Activated naive CD4-positive, alpha-beta T cell treated with anti-CD3 and anti-CD28 coated beads for 36 hours (primary cell): Measurements from ENCODE around the gene ZFYVE9. TPM values are rescaled to one million over a fixed set of nuclear protein-coding genes. Genes with fewer than 3 reads are reported as not detected.

Experiments used
- CTCF ChIA-PET: fragments of 350-600 bp; sonication (Branson Sonifier 250); formaldehyde crosslinking; loops from one replicate; lab custom pipeline; 2021; ENCODE audit warnings: antibody characterized with exemption; lab: Charles Lee
- DNase-seq: peaks from one replicate; pipeline ENCODE4 v3.0.0-alpha.2; 2020
- H3K27ac Mint-ChIP-seq: one replicate; pipeline ENCODE4 v1.8.0; 2021; ENCODE audit warnings: mild to moderate bottlenecking, mixed read lengths
- H3K27me3 Mint-ChIP-seq: one replicate; pipeline ENCODE4 v1.8.0; 2021; ENCODE audit warnings: low read depth, mixed read lengths
- H3K36me3 Mint-ChIP-seq: one replicate; pipeline ENCODE4 v1.8.0; 2021; ENCODE audit warnings: low read depth, mixed read lengths
- H3K4me1 Mint-ChIP-seq: one replicate; pipeline ENCODE4 v1.8.0; 2021; ENCODE audit warnings: low read depth, mixed read lengths
- H3K4me3 Mint-ChIP-seq: one replicate; pipeline ENCODE4 v1.8.0; 2021; ENCODE audit warnings: mild to moderate bottlenecking, moderate library complexity, mixed read lengths
- H3K9me3 Mint-ChIP-seq: one replicate; pipeline ENCODE4 v1.8.0; 2021; ENCODE audit warnings: mixed read lengths
- intact Hi-C: fragments of 100-400 bp; cut with micrococcal nuclease; formaldehyde crosslinking; loops from one replicate; pipeline ENCODE4 v1.15.1; 2023
- total RNA-seq, 2 experiments: library from RNA; stranded (reverse); gene quantifications; one replicate each; pipeline ENCODE4 v1.2.3, GENCODE V29; 2021

Gene ZFYVE9
- total RNA-seq, 2 experiments from 2014 or later, result 3.0 to 3.5 TPM

DNA sequence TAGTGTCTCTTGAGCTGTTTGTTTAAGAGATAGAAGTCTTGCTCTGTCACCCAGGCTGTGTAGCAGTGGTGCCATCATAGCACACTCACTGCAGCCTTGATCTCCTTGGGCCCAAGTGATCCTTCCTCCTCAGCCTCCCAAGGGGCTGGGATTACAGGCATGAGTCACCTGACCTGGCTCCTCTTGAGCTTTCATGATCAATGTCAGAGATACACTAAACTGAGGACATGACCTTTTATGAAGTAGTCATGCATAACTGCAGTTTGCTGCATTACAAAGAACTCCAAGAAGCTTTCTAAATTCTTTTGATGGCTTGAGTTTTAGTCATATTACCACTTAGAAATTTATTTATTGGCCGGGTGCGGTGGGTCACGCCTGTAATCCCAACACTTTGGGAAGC is 146.4 kb downstream of the ZFYVE9 start:
- no peaks in the 10 kb centered on the region for H3K4me1 Mint-ChIP-seq
- intact Hi-C loops, result no loop called here
- no peak for DNase-seq
- H3K4me3 Mint-ChIP-seq, result no peak overlapping the region
- CTCF ChIA-PET, result interaction anchor here (1.4 kb wide), 1 partner anchor 8 kb away, joined by 5 read pairs; no protein-coding TSS in a partner anchor
- no peaks in the 10 kb centered on the region for H3K9me3 Mint-ChIP-seq
- H3K27me3 Mint-ChIP-seq, result no peaks in the 10 kb centered on the region
- no peak overlapping the region for H3K27ac Mint-ChIP-seq
- peaks cover 2% of the 10 kb centered on the region for H3K36me3 Mint-ChIP-seq

DNA sequence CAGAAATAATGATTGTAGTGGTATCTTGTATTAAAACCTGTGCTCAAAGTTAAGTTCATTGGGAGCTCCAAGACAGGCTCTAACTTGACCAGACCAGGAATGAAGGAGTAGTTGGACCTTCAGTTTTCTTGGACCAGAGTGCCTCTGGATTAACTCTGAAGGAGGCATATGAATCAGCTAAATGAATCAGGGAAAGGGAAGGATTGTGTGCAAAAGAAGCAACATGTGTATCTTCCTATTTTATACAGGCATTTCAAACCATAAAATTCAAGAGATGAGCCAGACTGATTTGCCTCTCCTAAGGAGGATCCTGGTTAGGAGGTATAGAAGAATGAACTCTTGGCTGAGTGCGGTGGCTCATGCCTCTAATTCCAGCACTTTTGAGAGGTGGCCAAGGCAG is 152.7 kb downstream of the ZFYVE9 start:
- H3K27ac Mint-ChIP-seq, result no peak overlapping the region
- no peaks in the 10 kb centered on the region for H3K9me3 Mint-ChIP-seq
- H3K4me1 Mint-ChIP-seq, result peaks cover 2% of the 10 kb centered on the region
- no peak overlapping the region for H3K4me3 Mint-ChIP-seq
- no peak for DNase-seq
- H3K27me3 Mint-ChIP-seq, result no peaks in the 10 kb centered on the region
- H3K36me3 Mint-ChIP-seq, result no peaks in the 10 kb centered on the region
- CTCF ChIA-PET, result interaction anchor here (0.6 to 4.5 kb wide), 5 partner anchors 155 to 392 kb away, joined by 3 to 51 read pairs (median 3); no protein-coding TSS in a partner anchor
- intact Hi-C loops, result no loop called here

DNA sequence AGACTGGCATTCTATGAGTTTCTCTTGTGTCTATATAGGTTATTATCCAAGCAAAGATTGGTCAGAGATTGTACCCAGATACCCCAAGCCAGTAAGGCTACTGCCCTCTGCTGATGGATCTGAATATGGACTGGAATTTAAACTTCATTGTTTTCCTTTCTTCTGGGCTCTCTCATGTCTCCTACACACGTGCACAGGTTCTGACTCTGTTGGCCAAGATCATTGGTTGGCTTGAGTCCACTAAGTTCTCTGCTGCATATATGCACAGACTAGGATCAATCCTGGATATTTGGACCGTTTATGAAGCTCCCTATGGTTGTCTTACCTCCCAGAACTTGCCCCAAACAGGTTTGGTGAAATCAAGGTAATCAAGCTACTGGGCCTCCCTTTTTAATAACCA is 154.5 kb downstream of the ZFYVE9 start:
- CTCF ChIA-PET, result interaction anchor here (0.7 to 4.5 kb wide), 15 partner anchors 8 to 267 kb away, joined by 3 to 51 read pairs (median 4); partner anchors contain the start of gene ZFYVE9
- no peak overlapping the region for H3K4me3 Mint-ChIP-seq
- H3K27me3 Mint-ChIP-seq, result no peaks in the 10 kb centered on the region
- no peaks in the 10 kb centered on the region for H3K36me3 Mint-ChIP-seq
- peaks cover 2% of the 10 kb centered on the region for H3K4me1 Mint-ChIP-seq
- DNase-seq, result peak; percentile 13
- intact Hi-C loops, result loop anchor here (1.0 to 5.0 kb wide), 3 partner anchors 156 to 399 kb away; no protein-coding TSS in a partner anchor
- no peaks in the 10 kb centered on the region for H3K9me3 Mint-ChIP-seq
- H3K27ac Mint-ChIP-seq, result peak overlapping the region; percentile 39

DNA sequence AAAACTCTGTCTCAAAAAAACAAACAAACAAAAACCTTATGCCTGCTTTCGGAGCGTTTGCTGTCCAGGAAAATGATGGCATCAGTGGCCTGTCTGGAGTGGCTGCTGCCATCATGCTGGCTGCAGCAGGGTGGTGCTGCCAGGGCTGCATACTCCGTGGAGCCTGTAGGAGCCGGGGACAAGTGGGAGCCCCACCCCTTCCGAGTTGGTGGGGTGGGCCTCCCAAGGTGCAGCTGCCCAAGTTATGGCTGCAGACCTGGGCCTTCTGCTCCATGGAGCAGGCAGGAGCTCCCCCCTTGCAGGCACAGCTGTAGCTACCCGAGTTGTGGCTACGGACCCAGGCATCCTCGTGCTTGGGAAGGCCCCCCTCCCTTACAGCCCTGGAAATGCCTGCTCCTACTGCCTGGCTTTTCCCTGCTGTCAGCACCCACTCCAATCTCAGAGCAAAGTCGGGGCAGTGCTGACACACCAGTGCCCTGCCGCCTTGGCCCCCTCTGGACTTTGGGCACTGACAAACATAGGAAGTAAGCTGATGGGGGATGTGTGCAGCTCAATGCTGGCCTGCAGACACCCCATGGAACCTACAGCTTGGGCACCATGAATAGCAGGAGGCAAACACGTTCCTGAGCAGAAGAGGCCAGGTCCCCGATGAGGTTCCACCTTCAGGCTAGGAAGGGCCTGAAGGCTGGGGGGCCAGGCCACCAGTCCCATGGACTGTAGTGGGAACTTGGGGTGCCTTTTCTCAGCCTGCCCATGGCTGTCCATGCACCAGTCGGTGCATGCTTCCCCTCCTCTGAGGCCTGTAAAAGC is 163.7 kb downstream of the ZFYVE9 start:
- no peaks in the 10 kb centered on the region for H3K4me1 Mint-ChIP-seq
- intact Hi-C loops, result no loop called here
- CTCF ChIA-PET, result interaction anchor here (1.0 kb wide), 1 partner anchor 9 kb away, joined by 3 read pairs; no protein-coding TSS in a partner anchor
- H3K27ac Mint-ChIP-seq, result no peak overlapping the region
- peaks cover 4% of the 10 kb centered on the region for H3K36me3 Mint-ChIP-seq
- H3K27me3 Mint-ChIP-seq, result no peaks in the 10 kb centered on the region
- no peaks in the 10 kb centered on the region for H3K9me3 Mint-ChIP-seq
- H3K4me3 Mint-ChIP-seq, result no peak overlapping the region
- no peak for DNase-seq

DNA sequence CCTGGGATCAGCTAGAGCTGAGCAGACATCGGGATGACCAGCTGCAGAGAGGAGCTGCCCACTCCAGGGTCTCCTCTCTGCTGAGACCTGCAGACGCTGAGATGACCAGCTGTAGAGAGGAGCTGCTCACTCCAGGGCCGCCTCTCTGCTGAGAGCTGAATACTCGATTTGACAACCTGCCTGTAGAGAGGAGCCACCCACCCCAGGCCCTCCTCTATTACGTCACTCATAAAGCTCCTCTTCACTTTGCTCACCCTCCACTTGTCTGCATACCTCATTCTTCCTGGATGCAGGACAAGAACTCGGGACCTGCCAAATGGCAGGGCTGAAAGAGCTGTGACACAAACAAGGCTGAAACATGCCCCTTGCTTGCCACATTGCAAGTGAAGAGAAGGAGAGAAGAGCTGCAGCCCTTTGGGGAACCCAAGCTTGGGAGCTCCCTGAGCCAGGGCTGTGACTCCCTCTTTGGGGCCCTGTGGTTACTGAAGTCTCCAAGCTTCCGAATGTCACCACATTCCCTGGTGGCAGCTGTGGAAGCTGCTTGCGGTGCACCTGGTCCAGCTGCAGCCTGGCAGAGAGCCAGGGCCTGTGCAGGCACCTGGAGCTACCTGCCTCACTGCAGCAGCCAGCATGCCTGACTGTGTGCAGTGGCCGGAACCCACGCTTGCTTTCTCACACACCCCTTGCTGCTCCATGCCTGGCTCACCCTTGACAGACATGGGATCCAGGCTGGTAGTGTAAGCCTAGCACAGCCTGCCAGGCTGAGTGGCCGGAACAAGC is 164.5 kb downstream of the ZFYVE9 start:
- Mint-ChIP-seq H3K9me3 (no peaks in the 10 kb centered on the region), H3K36me3 (peaks cover 4% of the 10 kb centered on the region), H3K4me3 (no peak overlapping the region), H3K27me3 (no peaks in the 10 kb centered on the region), H3K4me1 (no peaks in the 10 kb centered on the region), H3K27ac (no peak overlapping the region)
- CTCF ChIA-PET, result interaction anchor here (0.6 to 1.0 kb wide), 3 partner anchors 10 to 49 kb away, joined by 3 read pairs; no protein-coding TSS in a partner anchor
- no peak for DNase-seq
- intact Hi-C loops, result no loop called here

DNA sequence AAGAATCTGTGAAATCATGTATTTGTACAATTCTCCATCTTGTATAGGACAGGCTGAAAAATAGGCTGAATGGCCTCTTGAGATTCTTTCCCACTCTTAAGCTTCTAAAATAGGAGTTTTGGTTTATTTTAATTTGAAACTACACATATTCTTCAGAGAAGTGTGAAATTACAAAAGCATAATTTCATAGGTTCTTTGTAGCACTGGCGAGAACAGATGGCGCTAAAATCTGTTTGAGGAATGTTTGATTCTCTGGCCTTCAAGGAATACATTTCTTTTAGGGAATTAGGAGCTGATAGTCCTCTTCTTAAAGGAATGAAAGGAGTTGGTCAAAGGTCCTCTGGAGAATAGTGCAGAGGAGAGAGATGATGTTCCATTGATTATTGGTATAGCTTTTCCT is 179.2 kb downstream of the ZFYVE9 start:
- CTCF ChIA-PET, result no interaction called here
- intact Hi-C loops, result no loop called here

DNA sequence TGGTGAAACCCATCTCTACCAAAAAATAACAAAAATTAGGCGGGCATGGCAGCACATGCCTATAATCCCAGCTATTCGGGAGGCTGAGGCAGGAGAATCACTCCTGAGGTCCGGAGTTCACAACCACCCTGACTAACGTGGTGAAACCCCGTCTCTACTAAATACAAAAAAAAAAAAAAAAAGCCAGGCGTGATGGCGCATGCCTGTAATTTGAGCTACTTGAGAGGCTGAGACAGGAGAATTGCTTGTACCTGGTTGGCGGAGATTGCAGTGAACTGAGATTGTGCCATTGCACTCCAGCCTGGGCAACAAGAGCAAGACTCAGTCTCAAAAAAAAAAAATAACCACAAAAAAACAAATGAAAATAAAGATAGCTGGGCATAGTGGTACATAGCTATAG is 181.8 kb downstream of the ZFYVE9 start:
- H3K27me3 Mint-ChIP-seq, result no peaks in the 10 kb centered on the region
- H3K4me1 Mint-ChIP-seq, result no peaks in the 10 kb centered on the region
- H3K9me3 Mint-ChIP-seq, result no peaks in the 10 kb centered on the region
- intact Hi-C loops, result no loop called here
- H3K4me3 Mint-ChIP-seq, result no peak overlapping the region
- CTCF ChIA-PET, result interaction anchor here (0.7 to 1.2 kb wide), 3 partner anchors 17 to 27 kb away, joined by 3 to 4 read pairs (median 3); no protein-coding TSS in a partner anchor
- no peak overlapping the region for H3K27ac Mint-ChIP-seq
- H3K36me3 Mint-ChIP-seq, result peaks cover 5% of the 10 kb centered on the region
- DNase-seq, result no peak

More for the DNA sequence above, 179.2 kb downstream of the ZFYVE9 start:
- peaks cover 5% of the 10 kb centered on the region for H3K36me3 Mint-ChIP-seq
- no peaks in the 10 kb centered on the region for H3K9me3 Mint-ChIP-seq
- H3K4me1 Mint-ChIP-seq, result no peaks in the 10 kb centered on the region
- no peak overlapping the region for H3K4me3 Mint-ChIP-seq
- H3K27me3 Mint-ChIP-seq, result no peaks in the 10 kb centered on the region
- no peak for DNase-seq
- no peak overlapping the region for H3K27ac Mint-ChIP-seq

DNA sequence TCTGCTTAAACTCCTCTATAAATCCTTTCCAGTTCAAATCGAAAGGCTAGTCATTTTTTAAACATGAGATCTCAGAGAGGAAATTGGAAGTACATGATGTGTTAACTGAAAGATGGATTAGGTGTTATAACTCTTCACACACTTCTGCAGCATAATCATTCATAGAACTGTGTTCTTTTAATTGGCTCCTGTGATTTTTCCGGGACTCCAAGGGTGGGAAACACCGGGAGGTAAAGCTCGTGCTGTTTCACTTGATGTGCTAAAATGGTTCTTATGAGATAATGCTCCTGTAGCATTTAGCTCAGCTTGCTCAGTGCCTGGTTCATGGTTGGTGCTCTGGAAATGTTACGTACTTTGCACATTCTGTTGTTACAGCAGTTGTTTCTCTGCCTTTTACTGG is 183.9 kb downstream of the ZFYVE9 start:
- no peaks in the 10 kb centered on the region for H3K9me3 Mint-ChIP-seq
- no peak overlapping the region for H3K4me3 Mint-ChIP-seq
- H3K4me1 Mint-ChIP-seq, result no peaks in the 10 kb centered on the region
- H3K36me3 Mint-ChIP-seq, result peaks cover 5% of the 10 kb centered on the region
- no peak for DNase-seq
- H3K27ac Mint-ChIP-seq, result no peak overlapping the region
- CTCF ChIA-PET, result no interaction called here
- no peaks in the 10 kb centered on the region for H3K27me3 Mint-ChIP-seq
- intact Hi-C loops, result no loop called here

DNA sequence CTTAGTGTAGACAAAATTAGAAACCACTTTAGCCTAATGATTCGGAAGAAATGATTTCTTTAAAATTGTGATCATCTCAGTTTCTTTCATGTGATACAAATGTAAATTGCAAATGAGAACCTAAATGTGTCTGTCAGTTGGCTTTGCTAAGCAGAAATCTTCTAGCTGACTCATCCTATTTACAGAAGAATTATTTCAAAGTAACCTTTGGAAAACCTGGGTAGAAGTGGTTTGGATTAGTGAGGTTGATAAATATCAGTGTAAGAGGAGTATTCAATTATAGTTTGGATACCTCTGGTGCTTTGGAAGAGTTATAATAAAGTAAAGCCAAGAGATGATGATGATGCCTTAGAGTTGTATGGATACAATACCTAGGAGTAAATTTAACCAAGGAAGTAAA is 186.7 kb downstream of the ZFYVE9 start:
- Mint-ChIP-seq H3K27me3 (no peaks in the 10 kb centered on the region), H3K9me3 (no peaks in the 10 kb centered on the region), H3K27ac (no peak overlapping the region), H3K4me3 (no peak overlapping the region), H3K4me1 (no peaks in the 10 kb centered on the region), H3K36me3 (peaks cover 3% of the 10 kb centered on the region)
- intact Hi-C loops, result no loop called here
- DNase-seq, result no peak
- CTCF ChIA-PET, result no interaction called here

DNA sequence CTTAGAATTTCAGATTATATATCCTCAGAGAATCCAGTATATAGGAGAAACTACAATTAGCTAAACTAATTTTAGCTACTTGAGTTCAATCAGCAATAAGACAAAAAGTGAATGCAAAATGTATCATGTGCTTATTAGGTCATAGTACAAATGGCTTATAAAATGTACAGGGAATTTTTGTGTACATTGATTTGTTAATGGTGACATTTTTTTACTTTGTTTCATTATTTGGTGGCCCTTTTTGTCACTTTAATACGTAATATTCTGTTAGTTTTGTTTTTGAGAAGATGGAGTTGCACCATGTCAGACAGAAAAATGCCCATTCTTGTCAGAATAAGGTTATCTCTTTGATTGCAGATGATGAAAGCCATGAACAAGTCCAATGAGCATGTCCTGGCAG is 190.5 kb downstream of the ZFYVE9 start:
- CTCF ChIA-PET, result no interaction called here
- intact Hi-C loops, result no loop called here
- Mint-ChIP-seq H3K4me1 (no peaks in the 10 kb centered on the region), H3K4me3 (no peak overlapping the region), H3K27me3 (no peaks in the 10 kb centered on the region), H3K9me3 (no peaks in the 10 kb centered on the region), H3K27ac (no peak overlapping the region), H3K36me3 (peaks cover 4% of the 10 kb centered on the region)
- no peak for DNase-seq

DNA sequence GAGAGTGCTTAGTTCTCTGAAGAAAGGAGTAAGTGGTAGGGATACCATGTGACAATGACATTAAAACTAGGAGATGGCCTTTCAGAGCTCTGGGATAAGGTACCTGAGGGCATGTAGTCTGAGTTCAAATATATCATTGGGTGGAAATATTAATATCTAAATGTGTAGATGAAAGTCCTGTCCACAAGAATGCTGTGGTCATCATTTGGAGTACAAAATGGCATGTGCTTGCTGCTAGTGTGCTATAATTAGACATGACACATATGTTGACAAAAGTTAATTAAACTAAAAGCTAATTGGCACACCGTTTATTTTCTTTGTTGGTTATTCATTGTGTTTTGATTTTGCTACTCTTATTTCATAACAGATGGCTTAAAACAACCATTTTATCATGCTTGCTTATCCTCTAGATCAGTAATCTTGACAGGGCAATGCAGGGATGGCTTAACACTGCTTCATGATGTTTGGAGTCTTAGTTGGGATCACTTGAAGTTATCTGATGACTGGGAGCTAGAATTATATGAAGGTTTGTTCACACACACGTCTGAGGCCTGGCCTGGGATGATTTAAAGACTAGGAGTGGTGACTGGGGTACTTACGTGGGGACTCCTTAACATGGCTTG is 193.1 kb downstream of the ZFYVE9 start:
- Mint-ChIP-seq H3K36me3 (peaks cover 7% of the 10 kb centered on the region), H3K9me3 (no peaks in the 10 kb centered on the region), H3K4me3 (no peak overlapping the region), H3K27ac (no peak overlapping the region), H3K4me1 (no peaks in the 10 kb centered on the region), H3K27me3 (no peaks in the 10 kb centered on the region)
- no peak for DNase-seq
- intact Hi-C loops, result no loop called here
- CTCF ChIA-PET, result no interaction called here

DNA sequence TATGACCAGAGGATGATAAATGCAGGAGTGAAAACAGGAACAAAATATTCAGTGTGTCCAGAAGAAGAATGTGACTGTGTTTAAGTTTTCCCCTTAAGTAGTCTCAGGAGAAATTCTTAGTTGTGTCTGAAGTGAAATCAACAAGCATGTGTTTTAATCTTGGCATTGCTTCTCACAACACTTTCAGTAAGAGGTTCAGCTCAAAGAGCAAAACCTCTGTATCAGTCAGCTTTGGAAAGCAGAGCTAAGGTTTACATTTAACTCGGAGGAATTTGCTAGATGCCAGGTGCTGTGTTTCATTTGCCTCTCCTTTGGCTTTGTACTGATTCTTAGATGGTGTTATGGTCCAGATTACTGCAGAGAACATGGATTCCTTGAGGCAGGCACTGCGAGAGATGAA is 195.6 kb downstream of the ZFYVE9 start:
- intact Hi-C loops, result no loop called here
- no peak for DNase-seq
- peaks cover 7% of the 10 kb centered on the region for H3K36me3 Mint-ChIP-seq
- no peaks in the 10 kb centered on the region for H3K27me3 Mint-ChIP-seq
- H3K4me1 Mint-ChIP-seq, result no peaks in the 10 kb centered on the region
- CTCF ChIA-PET, result no interaction called here
- H3K9me3 Mint-ChIP-seq, result no peaks in the 10 kb centered on the region
- H3K4me3 Mint-ChIP-seq, result no peak overlapping the region
- no peak overlapping the region for H3K27ac Mint-ChIP-seq
